Panc1 (cell line): ENCODE data around the gene TAF5. TPM values are rescaled to one million over a fixed set of nuclear protein-coding genes. Genes with fewer than 3 reads are reported as not detected.

Experiments used
- ATAC-seq: fragments of 200-7000 bp; cut with Tn5 transposase; 2 replicates; pipeline ENCODE4 v1.9.1; 2020; ENCODE audit warnings: mild to moderate bottlenecking, moderate library complexity
- BruUV-seq: library from RNA; stranded (reverse); fragments of 400-500 nt; replicated peaks from 2 replicates; lab custom pipeline; 2021; lab: Mats Ljungman, UMichigan
- CTCF ChIA-PET: fragments of 300-600 bp; sonication (Branson Sonifier 250); formaldehyde crosslinking; loops from one replicate; lab custom pipeline; 2022; ENCODE audit warnings: antibody characterized with exemption; lab: Charles Lee
- POLR2A ChIA-PET: fragments of 300-600 bp; sonication (Branson Sonifier 250); formaldehyde crosslinking; loops from one replicate; lab custom pipeline; 2022; ENCODE audit warnings: antibody characterized with exemption; lab: Charles Lee
- DNase-seq: peaks from one replicate; pipeline ENCODE4 v3.0.0-alpha.2; 2010; ENCODE audit warnings: low read depth, low spot score
- H3K27ac ChIP-seq: 2 replicates; pipeline ENCODE4 v1.5.1; 2011; ENCODE audit warnings: mild to moderate bottlenecking, low read length, inconsistent platforms
- H3K27me3 ChIP-seq: fragments of 200-500 bp; sonication (Bioruptor generic); 2 replicates; pipeline ENCODE4 v1.6.0; 2014; ENCODE audit warnings: low read length, inconsistent platforms; ENCODE audit not compliant: control insufficient read depth, insufficient read depth
- H3K36me3 ChIP-seq: fragments of 200-500 bp; sonication (Bioruptor generic); 2 replicates; pipeline ENCODE4 v1.5.1; 2014; ENCODE audit warnings: inconsistent platforms, mild to moderate bottlenecking, low read length, moderate library complexity; ENCODE audit not compliant: control insufficient read depth, insufficient read depth
- H3K4me1 ChIP-seq: 2 replicates; pipeline ENCODE4 v1.5.1; 2011; ENCODE audit warnings: inconsistent platforms, mild to moderate bottlenecking, low read length, moderate library complexity; ENCODE audit not compliant: control insufficient read depth, insufficient read depth
- H3K4me3 ChIP-seq, 2 experiments: 2 replicates each; pipeline ENCODE4 v1.5.1; 2011 to 2012; ENCODE audit warnings: low read depth in 2 of 2, low read length in 2 of 2, mild to moderate bottlenecking in 2 of 2, inconsistent platforms in 1 of 2, moderate library complexity in 1 of 2
- H3K9me3 ChIP-seq: fragments of 200-500 bp; sonication (Bioruptor generic); 2 replicates; pipeline ENCODE4 v1.5.1; 2014; ENCODE audit warnings: low read depth, mild to moderate bottlenecking, inconsistent platforms, low read length, moderate library complexity; ENCODE audit not compliant: control insufficient read depth, insufficient read depth
- POLR2AphosphoS5 ChIP-seq: IDR thresholded peaks from 2 replicates; pipeline ENCODE4 v1.6.1; 2012; ENCODE audit warnings: mild to moderate bottlenecking, low read depth, low read length, moderate library complexity
- SIN3A ChIP-seq: IDR thresholded peaks from 2 replicates; pipeline ENCODE4 v1.6.1; 2012; ENCODE audit warnings: low read depth, mild to moderate bottlenecking, low read length, moderate library complexity, borderline replicate concordance; ENCODE audit not compliant: insufficient read depth
- TCF7L2 ChIP-seq: IDR thresholded peaks from 2 replicates; pipeline ENCODE4 v1.6.1; 2011; ENCODE audit warnings: mild to moderate bottlenecking, low read depth, low read length, inconsistent platforms
- in situ Hi-C: cut with HindIII; loops from 2 replicates; pipeline ENCODE4 v1.10.0; 2016; ENCODE audit warnings: low sequenced_read_pairs, low pct_unique_long_range_greater_than_20kb
- intact Hi-C: fragments of 100-400 bp; cut with micrococcal nuclease; formaldehyde crosslinking; loops from one replicate; pipeline ENCODE4 v1.10.0; 2022; ENCODE audit not compliant: unreplicated experiment
- total RNA-seq: library from RNA; stranded (reverse); gene quantifications from one replicate; pipeline ENCODE4 v1.2.1, GENCODE V29; 2021; ENCODE audit not compliant: unreplicated experiment
- TF ChIP-seq, protein P1 (sequence below), 2 experiments: IDR thresholded peaks; 2 replicates each; pipeline ENCODE4 v1.6.1; 2011 to 2012; ENCODE audit warnings: low read depth in 2 of 2, control low read depth in 1 of 2, low read length in 1 of 2, mild to moderate bottlenecking in 1 of 2, moderate library complexity in 1 of 2; ENCODE audit not compliant: insufficient read depth in 1 of 2
- TF ChIP-seq, protein P2 (sequence below): fragments of 450-650 bp; IDR thresholded peaks from 2 replicates; pipeline ENCODE4 v1.5.1; 2017; ENCODE audit warnings: mild to moderate bottlenecking

TAF5 gene
- total RNA-seq, 1 experiment from 2014 or later: 6.0 TPM

DNA sequence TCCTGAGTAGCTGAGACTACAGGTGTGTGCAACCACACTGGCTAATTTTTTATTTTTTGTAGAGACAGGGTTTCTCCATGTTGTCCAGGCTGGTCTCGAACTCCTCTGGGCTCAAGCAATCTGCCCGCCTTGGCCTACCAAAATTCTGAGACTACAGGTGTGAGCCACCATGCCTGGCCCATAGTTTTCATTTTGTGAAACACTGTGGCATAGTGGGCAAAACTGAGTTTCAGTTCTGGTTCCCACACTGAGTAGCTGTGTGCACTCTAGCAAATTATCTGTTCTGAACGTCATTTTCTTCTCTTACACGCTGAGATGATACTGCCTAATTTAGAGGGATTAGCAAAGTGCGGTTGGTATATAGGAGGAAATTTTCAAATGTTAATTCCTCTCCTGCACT lies 15.0 kb downstream of the TAF5 start:
- no peaks in the 10 kb centered on the region for H3K27me3 ChIP-seq
- H3K4me3 ChIP-seq: no peak overlapping the region
- no peak for ATAC-seq
- DNase-seq: no peak
- POLR2A ChIA-PET: no interaction called here
- intact Hi-C loops: no loop called here
- H3K4me1 ChIP-seq: no peaks in the 10 kb centered on the region
- CTCF ChIA-PET: no interaction called here
- TF ChIP-seq, protein P1, sequence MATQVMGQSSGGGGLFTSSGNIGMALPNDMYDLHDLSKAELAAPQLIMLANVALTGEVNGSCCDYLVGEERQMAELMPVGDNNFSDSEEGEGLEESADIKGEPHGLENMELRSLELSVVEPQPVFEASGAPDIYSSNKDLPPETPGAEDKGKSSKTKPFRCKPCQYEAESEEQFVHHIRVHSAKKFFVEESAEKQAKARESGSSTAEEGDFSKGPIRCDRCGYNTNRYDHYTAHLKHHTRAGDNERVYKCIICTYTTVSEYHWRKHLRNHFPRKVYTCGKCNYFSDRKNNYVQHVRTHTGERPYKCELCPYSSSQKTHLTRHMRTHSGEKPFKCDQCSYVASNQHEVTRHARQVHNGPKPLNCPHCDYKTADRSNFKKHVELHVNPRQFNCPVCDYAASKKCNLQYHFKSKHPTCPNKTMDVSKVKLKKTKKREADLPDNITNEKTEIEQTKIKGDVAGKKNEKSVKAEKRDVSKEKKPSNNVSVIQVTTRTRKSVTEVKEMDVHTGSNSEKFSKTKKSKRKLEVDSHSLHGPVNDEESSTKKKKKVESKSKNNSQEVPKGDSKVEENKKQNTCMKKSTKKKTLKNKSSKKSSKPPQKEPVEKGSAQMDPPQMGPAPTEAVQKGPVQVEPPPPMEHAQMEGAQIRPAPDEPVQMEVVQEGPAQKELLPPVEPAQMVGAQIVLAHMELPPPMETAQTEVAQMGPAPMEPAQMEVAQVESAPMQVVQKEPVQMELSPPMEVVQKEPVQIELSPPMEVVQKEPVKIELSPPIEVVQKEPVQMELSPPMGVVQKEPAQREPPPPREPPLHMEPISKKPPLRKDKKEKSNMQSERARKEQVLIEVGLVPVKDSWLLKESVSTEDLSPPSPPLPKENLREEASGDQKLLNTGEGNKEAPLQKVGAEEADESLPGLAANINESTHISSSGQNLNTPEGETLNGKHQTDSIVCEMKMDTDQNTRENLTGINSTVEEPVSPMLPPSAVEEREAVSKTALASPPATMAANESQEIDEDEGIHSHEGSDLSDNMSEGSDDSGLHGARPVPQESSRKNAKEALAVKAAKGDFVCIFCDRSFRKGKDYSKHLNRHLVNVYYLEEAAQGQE (IDR thresholded peaks at IDR 0.05; ENCODE audit: insufficient read depth in 1 of 2, low read depth in 2 of 2, low read length in 1 of 2): no peak
- TF ChIP-seq SIN3A (no peak), POLR2AphosphoS5 (no peak), TCF7L2 (no peak)
- TF ChIP-seq, protein P2, sequence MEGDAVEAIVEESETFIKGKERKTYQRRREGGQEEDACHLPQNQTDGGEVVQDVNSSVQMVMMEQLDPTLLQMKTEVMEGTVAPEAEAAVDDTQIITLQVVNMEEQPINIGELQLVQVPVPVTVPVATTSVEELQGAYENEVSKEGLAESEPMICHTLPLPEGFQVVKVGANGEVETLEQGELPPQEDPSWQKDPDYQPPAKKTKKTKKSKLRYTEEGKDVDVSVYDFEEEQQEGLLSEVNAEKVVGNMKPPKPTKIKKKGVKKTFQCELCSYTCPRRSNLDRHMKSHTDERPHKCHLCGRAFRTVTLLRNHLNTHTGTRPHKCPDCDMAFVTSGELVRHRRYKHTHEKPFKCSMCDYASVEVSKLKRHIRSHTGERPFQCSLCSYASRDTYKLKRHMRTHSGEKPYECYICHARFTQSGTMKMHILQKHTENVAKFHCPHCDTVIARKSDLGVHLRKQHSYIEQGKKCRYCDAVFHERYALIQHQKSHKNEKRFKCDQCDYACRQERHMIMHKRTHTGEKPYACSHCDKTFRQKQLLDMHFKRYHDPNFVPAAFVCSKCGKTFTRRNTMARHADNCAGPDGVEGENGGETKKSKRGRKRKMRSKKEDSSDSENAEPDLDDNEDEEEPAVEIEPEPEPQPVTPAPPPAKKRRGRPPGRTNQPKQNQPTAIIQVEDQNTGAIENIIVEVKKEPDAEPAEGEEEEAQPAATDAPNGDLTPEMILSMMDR: no peak
- H3K36me3 ChIP-seq: peaks cover 6% of the 10 kb centered on the region
- no peak overlapping the region for H3K27ac ChIP-seq
- in situ Hi-C loops: no loop called here
- BruUV-seq: no TSS peak
- H3K9me3 ChIP-seq: no peaks in the 10 kb centered on the region

DNA sequence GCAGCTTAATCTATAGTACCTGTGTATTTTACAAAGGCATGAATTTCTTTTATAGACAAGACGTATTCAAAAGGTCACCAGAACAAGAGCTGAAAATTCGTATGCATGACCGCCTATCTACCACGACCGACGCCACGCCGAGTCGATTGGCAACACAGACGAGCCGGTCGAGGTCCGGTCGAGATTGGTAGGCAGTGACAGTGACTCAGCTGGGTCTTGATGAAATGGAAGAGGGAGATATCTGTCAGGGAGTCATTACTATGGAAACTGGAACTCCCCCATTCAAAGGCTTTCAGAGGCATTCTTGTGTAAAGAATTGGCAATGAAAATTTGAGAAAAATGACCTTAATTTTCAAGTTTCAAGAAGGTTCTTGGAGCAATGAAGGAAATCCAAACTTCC lies 26.4 kb downstream of the TAF5 start:
- intact Hi-C loops (no loop called here), in situ Hi-C loops (loop anchor here (10.0 kb wide), 1 partner anchor 81 kb away; the partner anchor contains the start of gene CALHM3)
- ChIA-PET CTCF (interaction anchor here (0.6 kb wide), 1 partner anchor 22 kb away, joined by 4 read pairs; no protein-coding TSS in a partner anchor), POLR2A (interaction anchor here (0.6 kb wide), 1 partner anchor 207 kb away, joined by 5 read pairs; no protein-coding TSS in a partner anchor)
- peaks cover 27% of the 10 kb centered on the region for H3K4me1 ChIP-seq
- DNase-seq (no peak), ATAC-seq (no peak)
- H3K4me3 ChIP-seq: no peak overlapping the region
- peaks cover 51% of the 10 kb centered on the region for H3K36me3 ChIP-seq
- H3K27me3 ChIP-seq: no peaks in the 10 kb centered on the region
- no peak overlapping the region for H3K27ac ChIP-seq
- no TSS peak for BruUV-seq
- TF ChIP-seq TCF7L2: no peak
- no peak for TF ChIP-seq SIN3A
- TF ChIP-seq, protein P2: no peak
- TF ChIP-seq POLR2AphosphoS5: no peak
- TF ChIP-seq, protein P1 (IDR thresholded peaks at IDR 0.05; ENCODE audit: insufficient read depth in 1 of 2, low read depth in 2 of 2, low read length in 1 of 2): no peak
- H3K9me3 ChIP-seq: no peaks in the 10 kb centered on the region
